GM21528 (cell line): ENCODE results near the gene EXOC6B.

Source experiments
- ATAC-seq: cut with Tn5 transposase; IDR thresholded peaks from one replicate; pipeline ENCODE4 v1.9.1; 2021; ENCODE audit warnings: mild to moderate bottlenecking, moderate library complexity; ENCODE audit not compliant: unreplicated experiment, low FRiP score

Gene EXOC6B

GRCh38 chr2:72131916-72132841, 693.7 kb downstream of the EXOC6B start:
- ATAC-seq = no peak

- ATAC-seq = no peak
These were observed 694.4 kb downstream of the EXOC6B start for GRCh38 chr2:72131371-72131891.

GRCh38 chr2:72130659-72131360, 695.0 kb downstream of the EXOC6B start:
- ATAC-seq = no peak

- ATAC-seq = no peak
These were observed 696.0 kb downstream of the EXOC6B start for GRCh38 chr2:72129681-72130340.

DNA sequence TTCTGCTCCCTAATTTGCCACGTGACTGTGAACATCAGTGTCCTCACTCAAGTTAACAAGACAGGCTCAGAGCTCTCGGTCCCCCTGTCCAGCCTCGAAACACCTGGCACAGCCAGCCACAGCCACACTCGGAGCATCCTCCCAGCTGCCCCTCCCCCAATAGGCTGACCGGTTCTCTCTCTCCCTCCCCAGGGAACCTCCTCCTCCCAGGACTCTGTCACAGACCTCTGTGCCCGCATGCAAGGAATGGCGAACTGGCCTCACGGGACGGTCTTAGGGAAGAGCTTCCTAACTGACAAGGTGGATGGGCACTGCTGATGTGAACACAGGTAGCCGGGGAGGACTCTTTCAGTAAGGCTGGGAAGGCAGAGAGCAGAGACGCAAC, 697.0 kb downstream of the EXOC6B start:
- no peak for ATAC-seq

- ATAC-seq = no peak
These were observed 697.6 kb downstream of the EXOC6B start for GRCh38 chr2:72128059-72128842.

DNA sequence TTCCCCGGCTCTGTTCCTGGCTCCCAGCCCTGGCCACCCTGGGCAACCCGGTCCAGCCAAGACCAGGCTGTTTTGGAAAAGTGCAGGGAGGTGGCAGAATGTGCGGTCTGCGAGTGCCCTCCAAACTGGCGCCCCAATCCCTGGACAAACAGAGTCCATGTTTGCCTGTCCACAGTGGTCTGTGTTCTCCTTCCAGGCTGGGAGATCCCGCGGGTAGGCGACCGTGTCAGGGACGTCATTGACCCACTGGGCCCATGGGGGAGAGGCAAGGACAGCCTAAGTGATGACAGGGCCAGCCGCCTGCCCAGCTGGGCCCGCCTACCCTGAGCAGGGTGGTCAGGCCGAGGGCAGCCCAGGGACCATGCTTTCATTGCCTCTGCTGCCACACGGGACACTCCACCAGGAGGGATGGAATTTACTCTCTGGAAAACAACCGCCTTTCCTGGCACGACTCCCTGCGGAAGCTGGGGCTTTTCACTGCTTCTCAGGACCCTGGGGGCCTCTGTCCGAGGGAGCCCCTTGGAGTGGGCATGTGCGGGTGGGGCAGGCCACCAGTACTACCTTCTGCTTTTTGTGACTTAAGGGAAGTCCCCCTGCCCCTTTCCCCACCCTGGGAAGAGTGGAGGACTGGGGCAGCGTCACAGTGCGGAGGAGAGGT, 698.3 kb downstream of the EXOC6B start:
- ATAC-seq = no peak

DNA sequence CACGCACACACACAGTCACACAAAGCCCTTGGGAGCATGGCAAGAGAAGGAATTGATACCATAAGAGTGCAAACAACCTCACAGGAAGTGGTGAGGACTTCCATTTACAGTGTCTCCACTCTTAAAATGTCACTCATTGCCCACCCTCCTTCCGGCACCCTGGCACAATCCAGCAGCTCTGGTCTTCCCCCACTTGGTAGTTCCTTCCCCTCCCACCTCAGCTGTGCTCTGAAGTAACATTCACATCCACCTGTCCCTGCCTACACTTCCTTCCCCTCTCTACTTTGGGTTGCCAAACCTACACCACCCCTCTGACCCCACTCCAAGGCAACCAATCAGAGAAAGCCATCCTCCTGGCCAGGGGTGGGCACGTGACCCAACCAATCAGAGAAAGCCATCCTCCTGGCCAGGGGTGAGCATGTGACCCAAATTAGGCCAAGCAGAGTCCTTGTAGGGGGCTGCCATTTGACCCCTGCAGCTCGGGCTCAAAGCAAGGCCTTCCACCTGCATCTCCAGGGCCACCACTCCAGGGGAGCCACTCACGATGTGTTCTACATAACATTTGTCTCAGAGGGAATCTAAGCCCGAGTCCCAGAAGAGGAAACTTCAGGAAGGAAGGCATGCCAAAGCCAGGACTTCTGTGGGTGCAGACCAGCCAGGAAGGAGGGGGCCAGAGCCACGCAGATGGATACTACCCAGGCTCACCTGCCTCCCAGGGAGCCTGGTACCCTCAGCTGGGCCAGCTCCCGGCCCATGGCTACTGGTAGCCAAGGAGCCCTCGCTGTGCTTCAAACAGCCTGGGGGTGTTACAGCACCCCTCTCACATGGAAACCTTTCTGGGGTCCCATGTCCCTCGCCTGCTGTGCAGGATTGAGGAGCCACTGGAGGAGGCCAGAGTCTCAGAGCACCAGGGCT, 699.4 kb downstream of the EXOC6B start:
- ATAC-seq = no peak
